ENCODE measurements around the gene FOXP3.

The FOXP3 gene

GRCh38 chrX:49247916-49248811 lies 16.3 kb downstream of the FOXP3 start:
- no peak for DNase-seq

- DNase-seq, result no peak
Measured at GRCh38 chrX:49247346-49247745, 17.2 kb downstream of the FOXP3 start.

- no peak for DNase-seq
Measured at GRCh38 chrX:49246541-49246940, 18.0 kb downstream of the FOXP3 start.

- DNase-seq, result no peak
Measured at GRCh38 chrX:49244207-49244606, 20.3 kb downstream of the FOXP3 start.

GRCh38 chrX:49243166-49243565 lies 21.3 kb downstream of the FOXP3 start:
- DNase-seq, result no peak

- no peak for DNase-seq
Measured at GRCh38 chrX:49242545-49243066, 21.9 kb downstream of the FOXP3 start.

GRCh38 chrX:49238735-49239134 lies 25.8 kb downstream of the FOXP3 start:
- DNase-seq, result no peak

GRCh38 chrX:49237060-49237459 lies 27.4 kb downstream of the FOXP3 start:
- DNase-seq, result no peak

GRCh38 chrX:49233887-49234555 lies 30.5 kb downstream of the FOXP3 start:
- DNase-seq, result no peak

GRCh38 chrX:49233176-49233575 lies 31.3 kb downstream of the FOXP3 start, which contains the start of gene CACNA1F:
TSS of gene CACNA1F (minus strand) at chrX:49233340. CDS start at chrX:49233309, 31 bp downstream.
- no peak for DNase-seq

GRCh38 chrX:49232525-49232924 lies 32.0 kb downstream of the FOXP3 start:
- DNase-seq, result no peak

- no peak for DNase-seq
Measured at GRCh38 chrX:49231333-49232000, 33.0 kb downstream of the FOXP3 start.

GRCh38 chrX:49230500-49231232 lies 33.8 kb downstream of the FOXP3 start:
- no peak for DNase-seq

- no peak for DNase-seq
Measured at GRCh38 chrX:49228185-49228584, 36.3 kb downstream of the FOXP3 start.

- no peak for DNase-seq
Measured at GRCh38 chrX:49227726-49228125, 36.8 kb downstream of the FOXP3 start.

GRCh38 chrX:49226946-49227345 lies 37.6 kb downstream of the FOXP3 start:
- no peak for DNase-seq

- DNase-seq, result no peak
Measured at GRCh38 chrX:49225858-49226257, 38.7 kb downstream of the FOXP3 start.

GRCh38 chrX:49221868-49222267 lies 42.6 kb downstream of the FOXP3 start:
- DNase-seq, result no peak

GRCh38 chrX:49220100-49220499 lies 44.4 kb downstream of the FOXP3 start:
- no peak for DNase-seq

GRCh38 chrX:49214996-49215526 lies 49.4 kb downstream of the FOXP3 start:
- no peak for DNase-seq

GRCh38 chrX:49214416-49214815 lies 50.1 kb downstream of the FOXP3 start:
- no peak for DNase-seq

- no peak for DNase-seq
Measured at GRCh38 chrX:49212861-49213260, 51.6 kb downstream of the FOXP3 start.

All from 8988T (cell line).